ENCODE data around the gene GRHL1.

DNA sequence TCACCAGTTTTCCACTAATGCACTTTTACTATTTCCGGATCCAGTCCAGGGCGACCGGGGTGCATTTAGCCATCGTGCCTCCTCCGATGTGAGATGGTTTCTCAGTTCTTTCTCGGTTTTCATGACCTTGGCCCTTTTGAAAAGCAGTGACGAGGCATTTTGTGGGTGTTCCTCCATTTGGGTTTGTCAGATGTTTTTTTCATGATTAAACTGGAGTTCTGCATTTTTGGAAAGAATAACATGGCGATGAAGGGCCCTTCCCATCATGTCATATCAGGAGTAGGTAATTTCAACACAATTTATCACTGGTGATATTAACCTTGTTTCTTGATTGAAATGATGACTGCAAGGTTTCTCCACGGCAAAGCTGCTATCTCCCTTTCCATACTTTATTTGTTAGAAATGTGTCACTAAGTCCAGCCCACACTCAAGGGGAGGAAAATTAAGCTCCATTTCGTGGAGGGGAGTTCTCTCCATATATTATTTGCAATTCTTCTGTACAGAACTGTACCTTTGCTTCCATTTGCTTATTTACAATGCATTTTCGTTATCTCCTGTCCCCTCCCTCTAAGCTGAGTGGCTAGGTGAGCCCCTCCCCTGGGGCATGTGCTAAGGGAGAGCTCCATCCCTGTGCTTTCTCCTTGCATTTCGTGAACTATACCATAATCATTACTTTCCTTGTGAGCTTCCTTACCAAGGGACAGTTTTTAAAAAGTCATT lies 83.0 kb downstream of the GRHL1 start:
- TF ChIP-seq, protein P1, sequence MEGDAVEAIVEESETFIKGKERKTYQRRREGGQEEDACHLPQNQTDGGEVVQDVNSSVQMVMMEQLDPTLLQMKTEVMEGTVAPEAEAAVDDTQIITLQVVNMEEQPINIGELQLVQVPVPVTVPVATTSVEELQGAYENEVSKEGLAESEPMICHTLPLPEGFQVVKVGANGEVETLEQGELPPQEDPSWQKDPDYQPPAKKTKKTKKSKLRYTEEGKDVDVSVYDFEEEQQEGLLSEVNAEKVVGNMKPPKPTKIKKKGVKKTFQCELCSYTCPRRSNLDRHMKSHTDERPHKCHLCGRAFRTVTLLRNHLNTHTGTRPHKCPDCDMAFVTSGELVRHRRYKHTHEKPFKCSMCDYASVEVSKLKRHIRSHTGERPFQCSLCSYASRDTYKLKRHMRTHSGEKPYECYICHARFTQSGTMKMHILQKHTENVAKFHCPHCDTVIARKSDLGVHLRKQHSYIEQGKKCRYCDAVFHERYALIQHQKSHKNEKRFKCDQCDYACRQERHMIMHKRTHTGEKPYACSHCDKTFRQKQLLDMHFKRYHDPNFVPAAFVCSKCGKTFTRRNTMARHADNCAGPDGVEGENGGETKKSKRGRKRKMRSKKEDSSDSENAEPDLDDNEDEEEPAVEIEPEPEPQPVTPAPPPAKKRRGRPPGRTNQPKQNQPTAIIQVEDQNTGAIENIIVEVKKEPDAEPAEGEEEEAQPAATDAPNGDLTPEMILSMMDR (IDR thresholded peaks at IDR 0.05) = no peak
- TF ChIP-seq POLR2A (IDR thresholded peaks at IDR 0.05) = no peak
